HTR-8/SVneo (cell line): ENCODE results near the gene CNTFR.
"Not testable (repeated sequence)": the region's sequence is repeated elsewhere in the genome, so short reads cannot be mapped to it uniquely, and the experiment has no call there.

ENCODE experiments used
- DNase-seq: peaks from one replicate; pipeline ENCODE4 v3.0.0; 2011; ENCODE audit warnings: low spot score, mixed read lengths; ENCODE audit not compliant: insufficient read length
- FAIRE-seq: peaks from 2 replicates; lab custom pipeline; 2011; peaks lifted over from hg19 to GRCh38; lab: Jason Lieb, UNC

Gene CNTFR

GRCh38 chr9:34589636-34590380 lies at the start of gene CNTFR:
Gene CNTFR (minus strand): TSS chr9:34589724. CDS start chr9:34568981, 20,743 bp downstream.
- DNase-seq: no peak
- no peak for FAIRE-seq

GRCh38 chr9:34639322-34639721 lies 49.8 kb upstream of the CNTFR start:
- FAIRE-seq, DNase-seq: not testable (repeated sequence)

- DNase-seq (no peak), FAIRE-seq (no peak)
Measured at GRCh38 chr9:34638138-34638445, 48.6 kb upstream of the CNTFR start.

GRCh38 chr9:34637356-34638137 lies 48.0 kb upstream of the CNTFR start, which contains the start of gene SIGMAR1:
Gene SIGMAR1 (minus strand): TSS chr9:34637787. CDS start chr9:34637697, 90 bp downstream.
- DNase-seq: peak; percentile 74
- no peak for FAIRE-seq

GRCh38 chr9:34636791-34637355 lies 47.3 kb upstream of the CNTFR start:
- FAIRE-seq: no peak
- no peak for DNase-seq

- FAIRE-seq: no peak
- DNase-seq: no peak
Measured at GRCh38 chr9:34635556-34635955, 46.0 kb upstream of the CNTFR start.

- no peak for FAIRE-seq
- DNase-seq: no peak
Measured at GRCh38 chr9:34634551-34635248, 45.2 kb upstream of the CNTFR start.

GRCh38 chr9:34633851-34634550 lies 44.5 kb upstream of the CNTFR start:
- no peak for FAIRE-seq
- DNase-seq: no peak

- FAIRE-seq (no peak), DNase-seq (no peak)
Measured at GRCh38 chr9:34633166-34633565, 43.6 kb upstream of the CNTFR start.

GRCh38 chr9:34630402-34631154 lies 41.1 kb upstream of the CNTFR start:
- DNase-seq (no peak), FAIRE-seq (no peak)

GRCh38 chr9:34629491-34629808 lies 39.9 kb upstream of the CNTFR start:
- no peak for DNase-seq
- no peak for FAIRE-seq

GRCh38 chr9:34628656-34629490 lies 39.3 kb upstream of the CNTFR start, which contains the start of gene ARID3C:
Gene ARID3C (minus strand): TSS chr9:34629066. CDS start chr9:34628014, 1,052 bp downstream.
- peak; percentile 49 for FAIRE-seq

GRCh38 chr9:34627716-34628655 lies 38.5 kb upstream of the CNTFR start:
- no peak for DNase-seq

More at GRCh38 chr9:34628656-34629490, 39.3 kb upstream of the CNTFR start, which contains the start of gene ARID3C:
- DNase-seq: no peak

GRCh38 chr9:34625186-34625486 lies 35.6 kb upstream of the CNTFR start:
- FAIRE-seq (no peak), DNase-seq (no peak)

More at GRCh38 chr9:34627716-34628655, 38.5 kb upstream of the CNTFR start:
- FAIRE-seq: no peak

GRCh38 chr9:34624475-34625185 lies 35.1 kb upstream of the CNTFR start:
- FAIRE-seq: no peak

GRCh38 chr9:34623374-34624235 lies 34.1 kb upstream of the CNTFR start:
- DNase-seq: no peak
- FAIRE-seq: no peak

More at GRCh38 chr9:34624475-34625185, 35.1 kb upstream of the CNTFR start:
- no peak for DNase-seq
